GM08714 (cell line): ENCODE measurements around the gene USP25.

Experiments used
- H3K4me3 ChIP-seq: fragments of 200-500 bp; sonication (Bioruptor generic); 2 replicates; pipeline ENCODE4 v1.5.1; 2014; ENCODE audit warnings: mild to moderate bottlenecking, low read length, inconsistent platforms
- ZNF274 ChIP-seq: IDR thresholded peaks from 2 replicates; pipeline ENCODE4 v1.6.1; 2012; ENCODE audit warnings: mild to moderate bottlenecking, low read depth, low read length

Gene USP25

GRCh38 chr21:15831497-15831896 is 101.7 kb downstream of the USP25 start:
- TF ChIP-seq ZNF274: no peak
- H3K4me3 ChIP-seq: no peak overlapping the region

DNA sequence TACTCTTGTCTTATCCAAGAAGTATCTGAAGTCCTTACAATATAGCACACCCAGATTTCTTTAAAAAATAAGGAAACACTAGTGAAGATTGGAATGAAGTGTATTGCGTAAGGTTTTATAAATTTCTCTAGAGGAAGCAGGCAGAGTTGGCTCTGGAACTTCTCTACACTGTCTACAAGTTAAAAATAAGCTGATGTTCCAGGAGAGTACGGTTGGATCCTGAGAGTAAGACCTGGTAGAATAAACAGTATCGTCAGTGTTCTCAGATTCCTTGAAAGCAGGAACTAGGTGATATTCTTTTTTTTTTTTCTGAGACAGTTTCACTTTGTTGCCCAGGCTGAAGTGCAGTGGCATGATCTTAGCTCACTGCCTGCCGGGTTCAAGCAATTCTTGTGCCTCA is 107.9 kb downstream of the USP25 start:
- no peak for TF ChIP-seq ZNF274
- no peak overlapping the region for H3K4me3 ChIP-seq

- TF ChIP-seq ZNF274: no peak
- H3K4me3 ChIP-seq: no peak overlapping the region
Measured at GRCh38 chr21:15839026-15839425, 109.2 kb downstream of the USP25 start.

DNA sequence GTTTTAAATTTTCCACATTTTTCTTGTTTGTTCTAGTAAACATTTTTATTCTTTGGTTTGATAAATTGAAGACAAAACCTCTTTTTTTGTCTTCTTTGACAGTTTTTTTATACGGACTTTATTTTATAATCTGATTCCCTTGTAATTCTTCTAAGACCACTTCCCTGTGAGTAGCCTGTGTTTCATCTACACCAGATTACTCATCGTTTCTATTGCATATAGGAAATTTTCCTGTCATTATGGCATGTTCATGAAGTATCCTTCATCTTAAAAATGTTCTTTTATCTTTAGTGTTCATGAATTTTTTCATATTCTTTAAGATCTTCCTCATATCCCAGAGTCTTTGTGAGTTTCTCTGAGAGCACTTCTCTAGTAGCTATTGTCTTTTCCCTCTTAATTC is 109.8 kb downstream of the USP25 start:
- H3K4me3 ChIP-seq: no peak overlapping the region
- no peak for TF ChIP-seq ZNF274

GRCh38 chr21:15840406-15840805 is 110.6 kb downstream of the USP25 start:
- TF ChIP-seq ZNF274: no peak
- no peak overlapping the region for H3K4me3 ChIP-seq

GRCh38 chr21:15841856-15842564 is 112.2 kb downstream of the USP25 start:
- no peak for TF ChIP-seq ZNF274
- H3K4me3 ChIP-seq: no peak overlapping the region

- TF ChIP-seq ZNF274: no peak
- no peak overlapping the region for H3K4me3 ChIP-seq
Measured at GRCh38 chr21:15842565-15842880, 112.7 kb downstream of the USP25 start.

- H3K4me3 ChIP-seq: no peak overlapping the region
Measured at GRCh38 chr21:15843766-15844165, 114.0 kb downstream of the USP25 start.

DNA sequence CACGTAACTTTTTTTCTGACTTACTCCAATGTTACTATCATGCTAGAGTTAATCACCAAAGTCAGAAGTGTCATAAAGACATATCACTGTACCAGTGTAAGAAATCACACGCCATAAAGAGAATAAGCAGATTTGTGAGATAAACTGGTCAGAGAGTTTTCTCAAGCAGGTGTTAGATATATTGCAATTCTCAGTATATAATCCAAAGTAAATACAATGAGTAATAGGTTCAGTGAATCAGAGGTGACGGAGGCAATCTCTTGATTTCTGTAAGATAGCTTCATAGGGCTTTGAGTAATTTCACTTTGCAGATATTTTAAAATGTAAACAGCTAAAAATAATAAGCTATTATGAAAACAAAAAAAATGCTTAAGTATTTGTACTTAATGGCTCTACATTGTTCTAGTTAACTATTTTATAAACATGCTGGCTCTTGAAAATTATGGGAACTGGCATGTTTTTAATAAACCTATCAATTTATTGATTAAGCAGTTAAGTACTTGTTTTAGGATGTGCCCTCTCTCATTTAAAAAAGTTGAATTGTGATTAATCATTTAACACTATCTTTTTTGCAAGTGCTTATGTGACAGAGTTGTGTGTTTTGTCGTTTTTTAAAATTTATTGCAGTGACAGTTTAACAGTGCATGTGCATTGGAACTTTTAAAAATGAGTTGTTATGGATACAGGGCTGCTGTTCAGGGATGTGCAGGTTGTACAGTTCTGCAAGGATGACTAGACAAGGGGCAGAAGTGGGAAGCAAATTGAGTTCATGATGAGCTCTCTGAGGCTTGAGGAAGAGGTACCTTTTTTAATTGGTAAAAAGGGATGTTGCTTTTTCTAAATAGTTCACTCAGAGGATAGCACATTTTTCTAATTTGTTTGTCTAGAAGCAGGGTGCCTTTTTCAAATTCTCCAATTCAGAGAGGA is 119.1 kb downstream of the USP25 start:
- TF ChIP-seq ZNF274: no peak
- H3K4me3 ChIP-seq: no peak overlapping the region

More at GRCh38 chr21:15843766-15844165, 114.0 kb downstream of the USP25 start:
- TF ChIP-seq ZNF274: no peak

DNA sequence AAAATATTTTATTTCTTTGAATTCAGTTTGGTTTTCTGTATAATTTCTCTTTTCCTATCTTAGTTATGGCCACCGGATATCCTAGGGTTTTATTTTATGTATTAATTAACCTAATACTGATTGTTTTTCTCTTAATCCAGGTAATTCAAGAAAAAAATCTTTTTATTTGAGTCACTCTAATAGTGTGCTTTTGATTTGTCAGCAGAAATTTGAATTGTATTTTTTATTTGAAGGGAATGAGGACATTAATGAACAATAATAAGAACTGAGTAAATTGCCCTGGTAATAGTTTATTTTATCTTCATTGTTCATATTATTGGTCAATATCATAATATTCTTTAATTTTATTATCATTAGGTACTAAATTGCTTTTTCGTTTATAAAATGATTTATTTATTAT is 120.1 kb downstream of the USP25 start:
- TF ChIP-seq ZNF274: no peak
- H3K4me3 ChIP-seq: no peak overlapping the region

GRCh38 chr21:15850645-15851044 is 120.9 kb downstream of the USP25 start:
- H3K4me3 ChIP-seq: no peak overlapping the region
- TF ChIP-seq ZNF274: no peak

DNA sequence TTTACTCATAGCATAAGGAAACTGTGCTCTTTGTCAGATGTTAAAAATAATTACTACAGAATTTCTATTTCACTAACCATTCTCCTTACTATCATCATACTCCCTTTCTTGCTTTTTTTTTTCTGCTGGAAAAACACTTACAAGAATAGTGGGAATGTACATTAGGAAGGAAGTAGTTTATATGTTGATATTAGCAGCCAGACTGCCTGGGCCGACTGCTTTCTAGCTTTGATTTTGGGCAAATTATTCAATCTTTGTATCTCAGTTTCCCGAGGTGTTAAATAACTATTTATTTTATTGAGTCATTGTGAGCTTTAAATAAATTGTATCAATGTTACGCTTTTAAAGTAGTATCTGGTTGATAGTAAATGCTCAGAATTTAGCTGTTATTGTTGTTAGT is 122.4 kb downstream of the USP25 start:
- no peak for TF ChIP-seq ZNF274
- no peak overlapping the region for H3K4me3 ChIP-seq

DNA sequence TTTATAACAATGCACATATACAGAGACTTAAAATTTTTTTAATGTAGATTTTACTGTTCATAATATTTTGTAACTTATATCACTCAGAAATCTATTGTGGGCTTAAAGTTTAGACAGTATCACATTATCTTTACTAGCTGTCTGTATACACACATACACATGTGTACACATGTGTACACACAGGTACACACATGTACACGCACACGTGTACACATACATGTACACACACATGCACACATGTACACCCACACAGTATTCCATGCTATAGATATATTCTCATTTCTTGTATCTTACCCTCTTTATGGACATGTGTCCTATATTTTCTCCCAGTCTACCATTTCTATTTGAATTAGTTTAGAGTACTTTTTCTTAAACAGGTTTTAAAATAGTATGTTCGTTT is 123.3 kb downstream of the USP25 start:
- TF ChIP-seq ZNF274: no peak
- no peak overlapping the region for H3K4me3 ChIP-seq

- no peak for TF ChIP-seq ZNF274
- no peak overlapping the region for H3K4me3 ChIP-seq
Measured at GRCh38 chr21:15856813-15857212, 127.0 kb downstream of the USP25 start.

GRCh38 chr21:15857740-15858139 is 128.0 kb downstream of the USP25 start:
- H3K4me3 ChIP-seq: no peak overlapping the region
- TF ChIP-seq ZNF274: no peak
